ENCODE results near the gene MGAT5.

The MGAT5 gene

DNA sequence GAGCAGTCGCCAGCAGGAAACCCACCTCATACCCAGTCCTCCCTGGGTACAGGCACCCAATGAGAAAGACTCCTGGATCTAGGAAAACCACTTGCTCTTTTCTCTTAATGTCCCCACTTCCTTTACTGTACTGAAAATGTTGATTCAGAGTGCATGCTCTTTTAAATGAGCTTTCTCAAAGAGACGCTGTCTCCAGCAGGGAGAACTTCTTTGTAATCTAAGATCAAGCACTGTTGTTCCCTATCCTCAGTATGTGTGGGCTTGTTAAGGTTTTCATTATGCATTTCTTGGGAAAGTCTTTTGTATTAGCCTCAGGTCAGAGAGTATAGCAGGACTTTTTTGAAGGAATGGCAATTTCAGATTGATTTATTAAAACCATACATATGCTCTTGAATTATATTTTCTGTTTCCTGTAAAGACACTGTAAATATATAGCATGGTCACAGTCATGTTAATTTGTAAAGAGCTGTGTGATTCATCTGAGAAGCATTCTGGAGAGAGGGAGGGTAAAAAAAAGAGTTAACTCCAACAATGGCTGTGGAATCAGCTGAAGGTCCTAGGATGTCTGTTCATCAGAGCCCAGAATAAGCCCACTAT is 178.1 kb downstream of the MGAT5 start:
- peak; percentile 59 for DNase-seq

DNA sequence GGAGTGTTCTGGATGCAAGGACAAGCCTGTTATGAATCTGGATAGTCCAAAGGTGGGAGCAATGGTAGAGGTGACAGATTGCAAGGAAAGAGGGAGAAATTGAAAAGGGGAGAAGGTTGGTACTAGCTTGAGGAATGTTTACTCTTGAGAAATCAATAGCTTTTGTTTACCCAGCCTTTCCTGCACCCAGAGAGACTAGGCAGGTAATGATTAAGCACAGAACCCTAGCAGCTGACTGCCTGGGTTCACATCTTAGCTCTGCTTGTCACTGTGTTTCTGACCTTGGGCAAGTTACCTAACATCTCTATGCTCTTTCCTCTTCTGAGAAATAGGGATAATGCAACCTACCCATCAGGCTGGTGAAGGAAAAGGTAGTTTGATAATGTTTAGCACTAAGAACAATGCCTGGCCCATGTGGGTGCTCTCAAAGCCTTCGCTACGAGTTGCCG is 178.6 kb downstream of the MGAT5 start:
- peak; percentile 59 for DNase-seq

DNA sequence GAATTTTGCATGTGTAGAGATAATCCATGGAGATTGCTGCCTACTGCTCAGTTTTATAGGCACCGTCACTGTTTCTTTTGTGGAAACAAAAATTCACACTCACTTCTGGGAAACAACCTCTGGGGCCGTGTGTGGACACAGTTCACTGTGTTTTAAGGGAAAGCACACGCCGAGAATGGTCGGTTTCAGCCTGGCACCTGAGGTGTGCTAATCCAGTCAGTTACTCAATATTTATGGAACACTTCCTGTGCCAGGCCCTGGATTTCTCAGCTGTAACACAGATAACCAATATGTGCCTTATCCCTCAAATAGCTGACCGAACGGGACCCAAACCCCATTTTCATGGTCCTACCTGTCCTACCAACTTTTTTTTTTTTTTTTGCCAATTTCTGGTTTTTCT is 179.6 kb downstream of the MGAT5 start:
- DNase-seq = no peak

DNA sequence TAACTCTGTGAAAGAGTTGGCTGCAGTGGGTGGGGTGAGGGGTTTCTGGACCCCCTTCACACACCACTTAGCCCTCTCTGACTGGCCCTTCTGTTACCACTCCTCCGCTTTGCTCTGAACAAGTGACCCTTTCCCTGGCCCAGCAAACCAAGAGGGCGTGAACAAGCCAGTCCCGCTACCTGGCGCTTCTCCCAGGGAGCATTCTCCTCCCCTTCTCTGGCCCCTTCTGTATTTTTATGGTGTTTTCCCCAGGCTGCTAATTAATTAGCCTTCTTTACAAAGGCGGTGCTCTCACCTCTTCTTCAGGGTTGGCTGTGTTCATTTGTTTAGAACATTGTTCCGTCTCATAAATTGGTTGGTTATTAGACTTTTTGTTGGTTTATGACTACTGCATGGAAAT is 180.1 kb downstream of the MGAT5 start:
- DNase-seq = no peak

DNA sequence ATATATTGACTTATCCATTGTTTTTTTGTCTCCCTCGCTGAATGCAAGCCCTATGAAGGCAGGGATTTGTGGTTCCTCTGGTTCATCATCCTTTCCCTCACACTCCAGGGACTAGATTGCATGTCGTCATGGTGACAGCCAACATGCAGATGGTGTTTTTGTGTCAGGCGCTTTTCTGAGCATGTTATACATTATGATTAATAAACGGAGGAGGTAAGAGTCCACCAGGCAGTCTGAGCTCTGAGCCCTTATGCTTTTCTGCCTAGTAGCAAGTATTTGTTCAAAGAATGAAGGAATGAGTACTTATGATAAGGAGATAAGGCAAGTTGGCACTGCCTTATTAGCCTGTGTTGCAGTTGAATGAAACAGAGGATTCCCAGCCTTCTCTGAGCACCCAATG is 181.6 kb downstream of the MGAT5 start:
- DNase-seq = no peak

DNA sequence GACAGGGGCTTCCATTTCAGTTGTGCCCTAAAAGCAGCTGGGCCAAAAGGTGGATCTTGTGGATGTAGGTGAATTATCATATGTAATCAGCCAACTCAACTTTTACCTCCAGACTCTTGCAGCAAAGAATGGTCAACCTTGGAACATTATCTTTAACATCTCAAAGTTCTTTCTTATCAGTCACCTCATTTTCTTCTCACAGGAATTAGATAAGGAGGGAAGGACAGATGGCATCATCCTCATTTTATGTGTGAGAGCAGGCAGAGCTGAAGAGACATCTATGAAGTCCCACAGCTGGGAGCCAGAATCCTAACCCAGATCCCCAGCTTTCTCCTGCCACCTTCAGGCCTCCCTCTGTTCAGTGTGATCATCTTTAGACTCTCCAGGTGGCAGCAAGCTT is 182.1 kb downstream of the MGAT5 start:
- DNase-seq = no peak

DNA sequence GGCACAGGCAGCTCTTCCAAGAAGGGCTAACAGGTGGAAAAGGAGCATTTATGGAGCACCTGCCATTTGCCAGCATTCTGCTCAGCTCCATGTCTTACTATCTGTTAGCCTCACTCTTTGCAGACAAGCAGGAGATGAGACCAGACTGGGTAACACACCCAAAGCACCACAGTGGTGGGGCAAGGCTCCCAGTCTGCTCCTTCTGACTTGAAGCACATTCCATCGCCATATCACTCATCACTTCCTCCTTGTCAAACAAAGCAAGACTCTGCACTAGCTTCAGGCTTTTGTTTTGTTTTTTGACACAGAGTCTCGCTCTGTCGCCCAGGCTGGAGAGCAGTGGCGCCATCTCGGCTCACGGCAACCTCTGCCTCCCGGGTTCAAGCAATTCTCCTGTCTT is 182.8 kb downstream of the MGAT5 start:
- DNase-seq = no peak

DNA sequence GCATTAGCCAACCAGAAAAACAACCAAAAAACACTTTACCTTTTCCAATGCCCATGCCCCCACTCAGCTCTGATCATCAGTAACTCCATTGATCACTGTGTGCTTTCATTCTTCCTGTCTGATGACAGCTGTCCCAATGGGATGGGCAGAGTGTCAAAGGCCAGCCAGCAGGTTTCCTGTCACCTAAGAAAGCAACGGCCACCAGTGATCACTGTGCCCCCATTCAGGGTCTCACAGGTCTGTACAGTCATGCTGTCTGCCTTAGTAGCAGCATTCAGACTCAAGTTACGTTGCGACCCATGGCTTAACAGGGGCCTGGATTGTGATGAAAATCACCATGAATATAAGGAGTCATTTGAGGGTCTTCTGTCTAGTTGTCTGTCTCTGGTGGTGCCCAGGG is 184.5 kb downstream of the MGAT5 start:
- no peak for DNase-seq

DNA sequence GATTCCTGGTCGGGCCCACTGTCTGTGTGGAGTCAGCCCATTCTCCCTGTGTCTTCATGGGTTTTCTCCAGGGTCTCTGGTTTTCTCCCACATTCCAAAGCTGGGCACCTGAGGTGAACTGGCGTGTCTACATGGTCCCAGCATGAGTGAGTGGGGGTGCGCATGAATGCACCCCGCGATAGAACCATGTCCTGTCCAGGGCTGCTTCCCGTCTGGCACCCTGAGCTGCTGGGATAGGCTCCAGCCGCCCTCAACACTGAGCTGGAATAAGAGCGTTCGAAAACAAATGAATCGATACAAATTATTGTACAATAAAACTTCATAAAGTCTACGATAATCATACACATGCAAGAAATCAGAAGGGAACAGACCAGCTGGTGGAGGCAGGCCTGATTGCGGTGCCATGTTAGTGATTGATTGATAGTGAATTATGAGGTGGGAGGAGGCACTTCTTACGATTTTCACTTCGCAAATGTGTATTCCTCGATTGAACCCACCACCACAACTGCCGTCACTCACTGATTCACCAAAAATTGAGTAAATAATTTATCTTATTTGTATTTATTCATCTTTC is 186.6 kb downstream of the MGAT5 start:
- DNase-seq = no peak

DNA sequence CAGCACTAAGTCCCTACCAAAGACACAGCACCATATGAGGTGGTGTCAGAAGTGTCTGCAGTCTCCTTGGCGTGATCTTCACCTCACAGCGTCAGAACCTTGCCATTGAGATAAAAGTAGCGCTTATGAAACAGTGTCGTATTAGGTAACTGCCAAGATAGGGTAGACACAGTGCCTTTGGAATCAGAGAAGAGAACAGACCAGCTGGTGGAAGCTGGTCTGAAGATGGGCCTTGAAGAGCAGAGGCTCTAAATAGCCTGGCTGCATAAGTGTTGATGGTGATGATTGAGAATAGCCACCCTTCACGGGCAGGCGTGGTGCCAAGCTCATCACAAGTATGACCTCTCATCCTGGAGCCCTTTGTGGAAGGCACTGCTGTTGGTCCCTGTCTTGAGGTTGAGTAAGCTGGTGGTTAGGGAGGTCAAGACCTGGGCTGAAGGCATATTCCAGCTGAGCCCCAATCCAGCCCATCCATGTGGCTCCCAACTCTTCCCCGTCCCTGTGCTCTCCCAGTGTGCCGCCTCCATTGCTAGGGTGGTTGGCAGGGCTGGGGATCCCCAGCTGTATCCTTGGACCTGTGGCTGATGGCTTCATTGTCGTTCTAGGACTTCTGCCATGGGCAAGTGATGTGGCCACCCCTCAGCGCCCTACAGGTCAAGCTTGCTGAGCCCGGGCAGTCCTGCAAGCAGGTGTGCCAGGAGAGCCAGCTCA is 187.4 kb downstream of the MGAT5 start:
- no peak for DNase-seq

DNA sequence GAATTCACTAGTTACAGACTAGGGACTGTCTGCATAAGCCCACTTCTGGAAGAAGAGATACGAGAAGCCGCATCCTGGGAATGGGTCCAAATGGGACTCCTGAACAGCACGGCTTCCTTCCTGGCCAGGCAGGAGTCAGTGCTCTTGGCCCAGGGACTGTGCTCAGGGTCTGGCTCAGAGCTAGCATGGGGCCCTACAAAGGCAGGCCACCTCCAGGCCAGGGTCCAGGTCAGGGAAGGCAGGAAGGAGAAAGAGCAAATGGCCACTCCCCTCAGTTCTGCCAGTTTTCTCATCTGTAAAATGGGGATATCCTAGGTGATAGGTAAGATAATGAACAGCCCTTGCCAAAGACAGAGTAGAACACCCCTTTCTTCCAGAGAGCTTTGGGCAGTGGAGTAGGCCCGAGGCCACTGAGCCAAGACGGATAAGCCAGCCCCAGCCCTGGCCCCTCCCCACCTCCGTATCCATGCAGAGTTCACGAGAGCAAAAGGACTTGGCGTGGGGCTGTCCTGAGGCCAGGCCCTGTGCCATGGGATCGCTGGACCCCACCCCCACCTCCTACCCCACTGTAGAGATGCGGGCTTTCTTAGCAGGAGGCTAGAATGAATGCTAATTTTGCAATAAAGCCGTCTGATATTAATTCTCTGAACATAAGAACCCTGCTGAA is 190.1 kb downstream of the MGAT5 start:
- no peak for DNase-seq

DNA sequence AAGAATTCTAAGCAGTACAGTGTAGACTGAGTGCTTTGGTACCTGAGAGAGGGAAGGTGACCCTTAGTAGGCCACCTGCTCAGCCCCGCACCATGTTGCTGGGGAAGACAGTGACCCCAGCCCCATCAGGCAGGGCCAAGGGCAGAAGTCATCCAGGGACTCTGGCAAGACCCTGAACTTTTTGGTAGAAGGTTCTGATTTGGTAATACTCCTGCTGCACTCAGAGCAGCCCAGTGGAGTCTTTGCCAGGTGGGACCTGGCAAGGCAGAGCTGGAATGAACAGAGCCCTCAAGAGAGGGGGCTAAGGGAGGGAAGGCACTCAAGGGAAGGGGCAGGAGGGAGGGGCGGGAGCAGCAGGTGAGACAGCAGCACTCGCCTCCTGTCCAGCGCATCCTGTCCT is 191.2 kb downstream of the MGAT5 start:
- no peak for DNase-seq

DNA sequence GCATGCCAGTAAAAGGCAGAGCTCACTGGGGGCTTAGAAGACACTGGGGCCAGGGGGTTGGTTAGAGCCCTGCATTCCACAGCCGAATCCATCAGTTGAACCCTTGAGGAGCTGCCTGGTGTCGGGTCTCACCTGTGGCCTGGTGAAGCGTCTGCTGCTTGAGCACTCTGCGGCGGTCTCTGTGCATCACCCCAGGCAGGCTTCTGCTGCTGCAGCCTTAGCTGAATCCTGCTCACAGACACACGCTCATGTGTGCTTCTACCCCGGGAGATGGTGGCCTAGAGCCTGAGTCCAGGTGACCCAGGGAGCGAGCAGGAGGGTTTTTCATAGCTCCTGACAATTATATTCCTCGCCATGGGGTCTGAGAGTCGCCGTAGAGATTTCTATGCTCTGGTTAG is 192.1 kb downstream of the MGAT5 start:
- DNase-seq = no peak

DNA sequence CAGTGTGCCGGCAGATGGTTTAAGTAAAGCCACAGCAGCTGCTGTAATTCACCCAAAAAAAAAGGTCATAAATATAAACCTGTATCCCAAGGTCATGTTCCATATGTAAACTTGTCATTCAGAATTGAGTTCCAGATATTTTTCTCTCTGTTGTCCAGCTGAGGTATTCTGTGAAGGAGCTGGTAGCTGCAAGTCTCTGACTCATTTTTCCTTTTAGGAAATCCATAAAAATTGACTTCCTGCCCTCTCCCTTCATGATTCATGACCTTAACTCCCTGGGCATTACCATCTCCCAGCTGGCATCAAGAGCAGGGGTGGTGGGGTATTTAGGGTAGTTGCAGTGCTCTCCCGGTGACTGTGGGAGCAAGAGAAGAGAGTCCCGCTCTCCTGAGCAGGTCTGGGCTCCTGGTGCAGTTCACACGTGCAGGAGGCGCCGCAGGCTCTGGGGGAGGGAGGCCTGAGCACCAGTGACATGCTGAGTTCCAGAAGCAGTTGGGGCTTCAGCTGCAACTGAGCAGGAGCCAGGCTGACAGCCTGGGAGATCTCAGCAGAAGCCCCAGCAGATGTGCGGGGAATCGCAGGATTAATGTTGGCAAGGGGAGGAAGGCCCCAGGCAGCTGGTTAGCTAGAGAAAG is 192.6 kb downstream of the MGAT5 start:
- no peak for DNase-seq

DNA sequence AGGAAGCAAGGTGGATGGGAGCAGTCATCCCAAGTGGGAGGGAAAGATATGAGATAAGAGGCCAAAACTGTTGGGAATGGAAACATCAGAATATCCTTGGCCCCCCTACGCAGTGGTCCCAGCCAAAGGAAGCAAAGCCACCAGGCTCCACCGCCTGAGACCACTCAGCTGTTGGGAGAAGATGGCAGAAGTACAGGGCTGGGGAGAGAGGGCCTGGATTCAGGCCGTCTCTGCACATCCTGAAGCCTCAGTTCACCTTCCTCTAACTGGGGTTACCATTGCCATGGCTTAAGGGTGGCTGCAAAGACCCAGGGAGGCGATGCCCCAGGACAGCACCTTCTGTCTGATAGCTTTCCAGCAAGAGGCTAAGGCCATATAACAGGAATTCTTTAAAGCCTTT is 193.8 kb downstream of the MGAT5 start:
- no peak for DNase-seq

DNA sequence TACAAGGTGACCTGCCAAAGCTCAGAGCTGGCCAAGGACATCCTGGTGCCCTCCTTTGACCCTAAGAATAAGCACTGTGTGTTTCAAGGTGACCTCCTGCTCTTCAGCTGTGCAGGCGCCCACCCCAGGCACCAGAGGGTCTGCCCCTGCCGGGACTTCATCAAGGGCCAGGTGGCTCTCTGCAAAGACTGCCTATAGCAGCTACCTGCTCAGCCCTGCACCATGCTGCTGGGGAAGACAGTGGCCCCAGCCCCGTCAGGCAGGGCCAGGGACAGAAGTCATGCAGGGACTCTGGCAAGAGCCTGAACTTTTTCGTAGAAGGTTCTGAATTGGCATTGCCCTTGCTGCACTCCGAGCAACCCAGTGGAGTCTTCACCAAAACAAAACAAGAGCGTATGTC is 194.8 kb downstream of the MGAT5 start:
- DNase-seq = no peak

DNA sequence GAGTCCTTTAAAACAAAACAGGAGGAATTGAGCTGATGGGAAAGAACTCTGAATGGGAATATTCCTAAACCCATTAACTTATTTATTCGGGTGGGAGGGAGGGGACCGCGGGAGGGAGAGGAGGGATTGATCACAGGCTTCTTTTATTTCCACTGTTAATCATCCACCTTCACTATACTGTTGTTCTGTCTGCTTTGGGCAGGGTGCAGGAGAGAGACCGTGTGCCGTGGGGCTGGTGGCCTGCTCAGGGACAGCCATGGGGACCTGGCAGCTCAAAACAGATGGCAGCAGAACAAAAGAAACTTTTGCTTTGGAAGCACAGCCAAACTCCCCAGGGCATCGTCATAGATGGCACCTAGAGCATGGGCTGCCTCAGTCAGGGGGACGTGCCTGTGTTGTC is 195.3 kb downstream of the MGAT5 start:
- no peak for DNase-seq

DNA sequence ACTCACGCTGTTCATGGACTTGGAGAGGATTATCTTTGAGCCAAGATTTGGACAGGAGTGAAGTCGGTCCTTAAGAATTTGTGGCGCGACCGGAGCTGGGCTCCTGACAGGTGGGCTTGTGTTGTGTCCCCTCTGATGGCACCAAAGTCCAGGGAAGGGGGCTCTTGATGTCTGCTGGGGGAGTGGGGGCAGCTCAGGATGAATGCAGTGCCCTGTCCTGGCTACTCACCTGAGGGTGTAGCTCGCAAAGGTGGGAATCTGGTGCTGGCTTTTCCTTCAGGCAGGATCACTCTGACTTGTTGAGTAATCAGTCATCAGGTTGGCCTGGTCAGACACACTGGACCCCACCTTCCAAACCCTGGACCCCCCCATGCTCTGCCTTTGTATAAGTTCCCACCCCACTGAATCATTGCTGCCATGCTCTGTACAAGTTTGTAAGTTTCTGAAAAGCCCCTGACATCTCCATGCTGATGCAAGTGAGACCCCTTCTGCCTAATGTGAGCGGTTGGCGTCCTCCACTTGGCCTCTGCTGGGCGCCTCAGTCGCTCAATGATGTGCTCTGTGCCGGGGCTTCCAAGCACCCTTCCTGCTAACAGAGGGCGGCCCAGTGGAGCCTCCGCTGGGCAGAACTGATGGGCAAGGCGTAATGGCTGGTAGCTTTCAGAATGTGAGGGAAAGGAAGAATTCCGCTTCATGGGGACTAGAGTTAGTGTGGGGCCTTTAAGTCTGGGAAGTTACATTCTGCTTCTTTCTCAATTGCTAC is 196.1 kb downstream of the MGAT5 start:
- DNase-seq = no peak

DNA sequence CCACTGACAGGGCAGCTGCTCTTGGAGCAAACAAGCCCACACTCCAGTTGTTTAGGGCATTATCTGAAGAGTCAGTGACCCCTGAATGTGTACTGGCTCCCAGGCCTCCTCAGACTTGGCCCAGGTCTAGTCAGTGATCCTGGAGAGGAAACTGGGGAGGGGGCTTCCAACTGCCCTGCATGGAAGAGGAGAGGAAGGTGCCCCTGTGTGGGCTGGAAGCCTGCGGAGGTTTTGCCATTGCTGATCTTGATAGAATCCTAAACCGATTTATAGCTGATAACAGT is 197.4 kb downstream of the MGAT5 start:
- DNase-seq = no peak

DNA sequence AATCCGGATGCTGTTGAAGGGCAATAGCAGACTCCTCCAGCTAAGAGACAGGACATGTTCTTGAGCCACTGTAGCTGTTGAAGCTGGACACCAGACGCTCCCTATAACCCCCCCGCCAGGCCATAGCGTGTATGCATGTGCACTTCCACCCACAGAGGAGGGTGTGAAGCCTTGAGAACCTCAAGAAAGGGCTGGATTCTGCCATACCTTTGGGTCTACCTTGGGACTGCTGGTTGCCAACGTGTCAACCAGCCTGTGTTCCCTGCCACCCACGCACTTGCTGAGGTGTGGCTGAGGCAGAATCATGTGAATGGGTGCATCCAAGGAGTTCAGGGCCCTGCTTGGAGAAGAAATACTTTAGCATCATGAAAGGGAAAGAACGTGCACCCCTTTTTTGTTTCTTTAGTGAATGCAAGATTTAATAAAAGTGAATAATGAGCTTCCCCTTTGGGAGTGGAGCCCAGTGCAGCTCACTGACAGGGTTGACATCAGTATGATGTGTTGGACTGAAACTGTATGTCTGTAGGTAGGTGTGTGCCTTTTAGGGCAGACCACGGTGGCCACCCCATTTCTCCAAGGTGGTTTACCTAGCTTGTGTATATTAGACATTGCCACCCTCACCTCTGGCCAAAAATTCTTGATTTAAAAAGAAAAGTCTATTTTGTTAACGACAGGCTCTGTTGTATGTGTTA is 198.3 kb downstream of the MGAT5 start:
- no peak for DNase-seq

DNA sequence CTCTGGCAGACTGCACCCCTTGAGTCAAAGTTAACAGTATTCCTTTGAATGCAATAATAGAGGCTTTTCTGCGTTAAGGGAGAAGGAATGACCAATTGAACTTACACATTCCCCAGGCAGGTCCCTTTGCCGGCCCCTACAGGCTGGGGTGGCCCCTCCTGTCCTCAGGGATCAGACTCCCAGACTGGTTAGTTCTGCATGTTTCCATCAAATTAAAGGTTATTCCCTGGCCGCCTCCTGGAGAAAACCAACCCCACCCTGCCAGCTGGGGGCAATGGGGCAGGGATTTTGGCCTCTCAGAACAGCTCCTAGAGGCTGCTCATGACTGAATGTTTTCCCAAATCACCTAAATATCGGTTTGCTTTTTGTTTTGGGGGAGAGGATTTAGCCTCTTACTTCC is 199.6 kb downstream of the MGAT5 start:
- DNase-seq = no peak

DNA sequence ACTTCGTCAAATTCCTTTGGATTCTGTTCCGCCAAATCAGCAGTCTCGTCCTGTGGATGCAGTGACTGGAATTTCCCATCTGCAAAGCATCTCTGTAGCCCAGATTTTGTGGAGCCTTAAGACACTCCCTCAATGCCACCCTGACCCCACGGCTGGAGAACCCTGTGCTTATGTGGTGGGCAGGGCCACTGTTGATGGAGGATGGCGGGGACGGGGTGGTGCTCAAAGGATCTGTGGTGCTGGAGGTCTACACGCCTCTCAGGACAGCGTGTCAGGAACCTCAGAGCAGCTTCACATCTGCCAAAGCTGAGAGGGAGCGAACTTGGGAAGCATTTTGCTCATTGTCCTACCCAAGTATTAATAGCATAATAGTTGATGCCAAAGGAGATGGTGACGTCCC is 200.1 kb downstream of the MGAT5 start:
- DNase-seq = no peak

DNA sequence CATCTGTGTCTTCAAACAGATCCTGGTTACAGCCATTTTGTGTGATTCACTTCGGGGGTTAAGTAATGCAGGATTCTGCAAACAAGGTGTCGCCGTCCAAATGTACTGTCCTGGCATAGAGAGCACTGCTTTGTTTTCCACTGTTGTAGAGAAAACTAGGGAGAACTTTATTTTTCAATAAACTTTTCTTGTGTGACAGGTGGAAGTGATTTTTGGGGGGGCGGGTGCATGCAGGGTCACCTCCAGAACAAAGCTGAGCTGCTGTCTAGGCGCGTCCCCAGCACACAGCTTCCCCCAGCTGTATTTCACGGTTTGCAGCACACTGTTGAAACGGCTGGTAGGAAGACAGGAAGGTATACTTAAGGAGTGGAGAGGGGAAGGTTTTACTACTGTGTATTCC is 200.6 kb downstream of the MGAT5 start:
- DNase-seq = no peak

All from DMS53 (cell line).